Suppressor macrophage treated with lipopolysaccharide for 1 hour (primary cell): ENCODE measurements around the gene LBHD2.

Experiments used
- DNase-seq, 3 donors: peaks; one replicate each; pipeline ENCODE4 v3.0.0-alpha.2; 2020 to 2022

Gene LBHD2

GRCh38 chr14:103121121-103121845, 37.3 kb downstream of the LBHD2 start:
- peak; percentile 74 to 83 (median 82) for DNase-seq

- peak; percentile 93 to 98 (median 96) for DNase-seq
These were observed 38.0 kb downstream of the LBHD2 start for GRCh38 chr14:103121846-103122584.

- no peak for DNase-seq
These were observed 38.6 kb downstream of the LBHD2 start for GRCh38 chr14:103122585-103122946.

GRCh38 chr14:103122947-103123633, 39.1 kb downstream of the LBHD2 start, which contains the start of gene TNFAIP2:
TSS of gene TNFAIP2 (plus strand) at chr14:103123461. CDS start at chr14:103126458, 2,997 bp downstream.
- DNase-seq: peak; percentile 97 to 99 (median 97)

GRCh38 chr14:103123634-103124500, 39.9 kb downstream of the LBHD2 start:
- DNase-seq: peak in 2 of 3 donors; percentile 83 to 85

GRCh38 chr14:103124501-103125001, 40.5 kb downstream of the LBHD2 start:
- DNase-seq: peak in 1 of 3 donors; percentile 21

GRCh38 chr14:103125098-103126070, 41.4 kb downstream of the LBHD2 start:
- peak in 1 of 3 donors; percentile 25 for DNase-seq

- peak in 2 of 3 donors; percentile 41 to 45 for DNase-seq
These were observed 42.3 kb downstream of the LBHD2 start for GRCh38 chr14:103126088-103126872.

- no peak for DNase-seq
These were observed 42.9 kb downstream of the LBHD2 start for GRCh38 chr14:103126873-103127304.

GRCh38 chr14:103127356-103127755, 43.3 kb downstream of the LBHD2 start:
- peak in 1 of 3 donors; percentile 33 for DNase-seq

GRCh38 chr14:103127861-103128598, 44.0 kb downstream of the LBHD2 start:
- DNase-seq: peak in 1 of 3 donors; percentile 40

- DNase-seq: peak; percentile 33 to 46 (median 40)
These were observed 44.8 kb downstream of the LBHD2 start for GRCh38 chr14:103128631-103129300.

- peak; percentile 28 to 47 (median 29) for DNase-seq
These were observed 45.4 kb downstream of the LBHD2 start for GRCh38 chr14:103129301-103130016.

- peak in 1 of 3 donors; percentile 37 for DNase-seq
These were observed 46.2 kb downstream of the LBHD2 start for GRCh38 chr14:103130017-103130764.

- peak in 2 of 3 donors; percentile 24 to 33 for DNase-seq
These were observed 47.0 kb downstream of the LBHD2 start for GRCh38 chr14:103130965-103131364.

- DNase-seq: peak in 2 of 3 donors; percentile 43 to 69
These were observed 47.6 kb downstream of the LBHD2 start for GRCh38 chr14:103131580-103131979.
